T-helper 2 cell treated with Interferon-gamma antibody and Interleukin-4, amounts not matched to agents 5 μg/mL and 100 μg/mL, for 36 hours (primary cell): Measurements from ENCODE around the gene CST9.
"Not testable (repeated sequence)": the region's sequence is repeated elsewhere in the genome, so short reads cannot be mapped to it uniquely, and the experiment has no call there.

ENCODE experiments used
- DNase-seq: peaks from one replicate; pipeline ENCODE4 v3.0.0; 2021; ENCODE audit warnings: low spot score
- H3K27ac Mint-ChIP-seq: one replicate; pipeline ENCODE4 v1.8.0; 2021; ENCODE audit warnings: mild to moderate bottlenecking, mixed read lengths
- H3K27me3 Mint-ChIP-seq: one replicate; pipeline ENCODE4 v1.8.0; 2021; ENCODE audit warnings: low read depth, mixed read lengths
- H3K36me3 Mint-ChIP-seq: one replicate; pipeline ENCODE4 v1.8.0; 2021; ENCODE audit warnings: low read depth, mixed read lengths
- H3K4me1 Mint-ChIP-seq: one replicate; pipeline ENCODE4 v1.8.0; 2021; ENCODE audit warnings: low read depth, mixed read lengths
- H3K4me3 Mint-ChIP-seq: one replicate; pipeline ENCODE4 v1.8.0; 2022; ENCODE audit warnings: mild to moderate bottlenecking, moderate library complexity, mixed read lengths
- H3K9me3 Mint-ChIP-seq: one replicate; pipeline ENCODE4 v1.8.0; 2021; ENCODE audit warnings: mixed read lengths

CST9 gene

GRCh38 chr20:23601715-23602114, 4.0 kb downstream of the CST9 start:
- no peak overlapping the region for H3K4me3 Mint-ChIP-seq
- no peaks in the 10 kb centered on the region for H3K9me3 Mint-ChIP-seq
- H3K27me3 Mint-ChIP-seq, result peaks cover 1% of the 10 kb centered on the region
- H3K4me1 Mint-ChIP-seq, result peaks cover 2% of the 10 kb centered on the region
- H3K27ac Mint-ChIP-seq, result no peak overlapping the region
- no peak for DNase-seq
- no peaks in the 10 kb centered on the region for H3K36me3 Mint-ChIP-seq

DNA sequence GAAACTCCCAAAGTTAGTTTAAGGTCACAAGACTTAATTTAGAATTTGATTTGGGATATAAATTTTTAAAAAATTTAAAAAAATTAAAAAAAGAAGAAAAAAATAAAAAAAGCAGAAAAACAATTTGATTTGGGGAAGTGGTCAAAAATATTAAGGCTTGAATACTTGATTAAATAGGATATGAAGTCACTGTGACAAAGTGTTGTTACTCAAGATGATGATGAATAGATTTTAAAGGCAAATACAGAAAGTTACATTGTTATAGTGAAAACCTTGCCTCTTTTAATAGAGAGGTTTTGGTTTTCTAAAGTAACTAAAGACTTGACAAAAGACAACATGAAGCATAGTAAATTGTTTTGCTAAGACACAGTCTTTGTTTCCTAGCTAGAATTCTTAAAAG, 7.2 kb downstream of the CST9 start:
- H3K27me3 Mint-ChIP-seq, result peaks cover 1% of the 10 kb centered on the region
- H3K27ac Mint-ChIP-seq, result no peak overlapping the region
- H3K4me3 Mint-ChIP-seq, result no peak overlapping the region
- no peaks in the 10 kb centered on the region for H3K9me3 Mint-ChIP-seq
- no peaks in the 10 kb centered on the region for H3K36me3 Mint-ChIP-seq
- DNase-seq, result no peak
- H3K4me1 Mint-ChIP-seq, result no peaks in the 10 kb centered on the region

DNA sequence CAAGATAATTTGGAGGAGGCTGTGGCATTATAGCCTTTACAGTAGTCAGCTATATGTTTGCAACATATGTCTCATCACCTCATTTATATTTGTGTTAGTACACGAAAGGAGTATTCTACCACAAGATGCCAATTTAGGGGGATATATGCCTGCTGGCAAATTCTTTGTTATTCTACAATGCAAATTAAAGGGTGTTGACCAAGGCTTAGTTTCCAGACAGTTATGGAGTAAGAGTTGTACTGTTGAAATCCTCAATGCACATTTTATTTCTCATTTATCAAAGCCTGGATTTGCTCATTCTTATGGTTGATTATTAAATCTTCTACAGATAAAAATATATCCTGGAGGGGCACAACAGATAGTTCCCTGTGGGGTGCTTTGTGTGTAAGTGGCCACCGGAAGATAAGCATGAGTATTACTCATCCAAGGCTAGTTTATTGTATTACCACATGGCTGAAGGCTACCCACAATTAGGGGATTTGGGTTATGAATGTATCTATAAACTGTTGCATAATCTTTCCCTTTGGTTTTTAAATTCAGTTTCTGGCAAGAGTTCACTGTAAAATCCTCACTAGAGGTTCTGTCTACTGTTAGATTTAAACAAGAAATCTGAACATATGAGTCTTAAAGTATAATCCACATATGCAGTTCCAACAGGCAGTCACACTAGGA, 9.0 kb downstream of the CST9 start:
- no peak for DNase-seq
- peaks cover 1% of the 10 kb centered on the region for H3K27me3 Mint-ChIP-seq
- H3K9me3 Mint-ChIP-seq, result no peaks in the 10 kb centered on the region
- H3K36me3 Mint-ChIP-seq, result no peaks in the 10 kb centered on the region
- H3K27ac Mint-ChIP-seq, result no peak overlapping the region
- no peak overlapping the region for H3K4me3 Mint-ChIP-seq
- no peaks in the 10 kb centered on the region for H3K4me1 Mint-ChIP-seq

GRCh38 chr20:23595941-23596340, 9.8 kb downstream of the CST9 start:
- H3K9me3 Mint-ChIP-seq, result no peaks in the 10 kb centered on the region
- DNase-seq, result no peak
- no peak overlapping the region for H3K27ac Mint-ChIP-seq
- no peak overlapping the region for H3K4me3 Mint-ChIP-seq
- H3K4me1 Mint-ChIP-seq, result no peaks in the 10 kb centered on the region
- no peaks in the 10 kb centered on the region for H3K36me3 Mint-ChIP-seq
- H3K27me3 Mint-ChIP-seq, result peaks cover 1% of the 10 kb centered on the region

DNA sequence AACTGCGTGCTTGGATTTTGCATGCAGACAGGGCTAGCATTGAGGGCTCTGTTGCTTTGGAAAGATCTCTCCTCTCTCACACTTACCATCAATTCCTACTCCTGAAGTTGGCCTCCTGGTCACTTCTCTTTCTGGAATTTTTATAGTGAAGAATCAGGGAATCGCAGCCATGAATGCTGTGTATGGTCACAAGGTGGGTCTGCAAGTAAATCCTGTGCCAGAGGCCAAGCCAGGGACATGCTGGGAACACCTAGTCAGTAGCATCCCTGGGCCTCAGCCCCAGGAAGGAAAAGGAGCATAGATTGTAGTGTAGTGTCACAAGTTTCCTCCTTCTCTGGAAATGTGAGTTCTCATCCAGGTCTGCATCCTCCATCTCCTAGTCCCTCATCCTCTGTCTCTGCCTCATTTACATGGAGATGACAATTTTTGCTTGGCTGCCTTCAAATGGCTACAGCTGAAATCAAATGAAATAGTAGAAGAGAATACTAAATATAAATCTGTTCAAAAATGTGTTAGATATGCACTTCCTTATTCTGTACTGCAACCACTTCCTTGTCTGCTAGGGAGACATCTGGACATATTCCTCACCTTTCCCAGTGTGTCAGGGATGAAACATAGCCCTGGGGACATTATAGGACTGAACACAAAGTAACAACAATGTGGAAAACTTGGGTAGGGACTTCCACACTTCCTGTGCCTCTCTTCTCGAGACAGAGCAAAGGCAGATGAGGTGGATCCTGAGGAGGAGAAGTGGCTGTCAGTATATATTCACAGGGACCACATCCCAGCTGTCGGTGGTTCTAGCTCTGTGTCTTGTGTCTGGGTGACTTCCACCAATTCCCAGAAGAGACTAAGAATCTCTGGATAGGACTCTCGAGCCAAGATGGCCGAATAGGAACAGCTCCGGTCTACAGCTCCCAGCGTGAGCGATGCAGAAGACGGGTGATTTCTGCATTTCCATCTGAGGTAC, 17.0 kb downstream of the CST9 start:
- no peak for DNase-seq
- Mint-ChIP-seq H3K27me3 (peaks cover 5% of the 10 kb centered on the region), H3K4me3 (no peak overlapping the region), H3K4me1 (no peaks in the 10 kb centered on the region), H3K9me3 (no peaks in the 10 kb centered on the region), H3K36me3 (no peaks in the 10 kb centered on the region), H3K27ac (no peak overlapping the region)

- Mint-ChIP-seq H3K27me3 (peaks cover 5% of the 10 kb centered on the region), H3K36me3 (no peaks in the 10 kb centered on the region), H3K4me1 (no peaks in the 10 kb centered on the region), H3K9me3 (no peaks in the 10 kb centered on the region), H3K4me3 (no peak overlapping the region), H3K27ac (no peak overlapping the region)
- DNase-seq, result no peak
Observed at GRCh38 chr20:23587631-23588030, 18.1 kb downstream of the CST9 start.

DNA sequence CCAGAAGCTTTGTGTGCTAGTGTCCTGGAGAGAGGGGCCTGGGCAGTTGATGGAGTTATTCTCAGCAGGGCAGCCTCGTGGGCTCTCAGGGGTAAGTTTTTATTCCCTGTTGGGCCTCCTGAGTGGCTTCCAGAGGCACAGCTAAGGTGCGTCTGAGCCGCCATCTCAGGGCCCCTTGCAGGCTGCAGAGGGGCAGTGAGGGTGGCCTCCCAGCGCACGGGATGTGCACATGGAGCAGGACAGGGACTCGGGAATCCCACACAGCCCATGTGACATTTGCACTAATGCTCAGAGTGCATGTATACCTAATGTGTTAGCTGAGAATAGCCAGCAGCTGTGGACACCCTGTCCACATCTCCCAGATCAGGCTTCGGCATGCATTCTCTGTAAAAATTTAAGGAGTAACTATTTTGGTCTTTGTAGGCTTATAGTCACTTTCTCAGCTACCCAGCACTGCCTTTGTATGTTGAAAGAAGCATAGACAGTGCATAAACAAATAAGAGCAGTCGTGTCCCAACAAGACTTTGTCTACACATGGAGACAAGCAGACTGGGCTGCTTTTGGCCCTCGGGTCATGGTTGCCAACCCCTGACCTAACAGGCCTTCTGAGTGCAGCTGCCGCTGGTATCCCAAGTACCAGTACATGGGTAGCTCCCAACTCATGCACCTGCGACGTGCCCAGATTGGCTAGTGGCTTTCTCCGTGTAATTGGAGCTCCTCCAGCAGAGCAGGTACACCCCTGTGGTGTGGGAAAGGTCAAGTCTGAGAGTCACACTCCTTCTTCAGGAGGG, 18.8 kb downstream of the CST9 start:
- no peak overlapping the region for H3K4me3 Mint-ChIP-seq
- peaks cover 5% of the 10 kb centered on the region for H3K27me3 Mint-ChIP-seq
- no peaks in the 10 kb centered on the region for H3K4me1 Mint-ChIP-seq
- H3K36me3 Mint-ChIP-seq, result no peaks in the 10 kb centered on the region
- no peaks in the 10 kb centered on the region for H3K9me3 Mint-ChIP-seq
- DNase-seq, result no peak
- no peak overlapping the region for H3K27ac Mint-ChIP-seq

DNA sequence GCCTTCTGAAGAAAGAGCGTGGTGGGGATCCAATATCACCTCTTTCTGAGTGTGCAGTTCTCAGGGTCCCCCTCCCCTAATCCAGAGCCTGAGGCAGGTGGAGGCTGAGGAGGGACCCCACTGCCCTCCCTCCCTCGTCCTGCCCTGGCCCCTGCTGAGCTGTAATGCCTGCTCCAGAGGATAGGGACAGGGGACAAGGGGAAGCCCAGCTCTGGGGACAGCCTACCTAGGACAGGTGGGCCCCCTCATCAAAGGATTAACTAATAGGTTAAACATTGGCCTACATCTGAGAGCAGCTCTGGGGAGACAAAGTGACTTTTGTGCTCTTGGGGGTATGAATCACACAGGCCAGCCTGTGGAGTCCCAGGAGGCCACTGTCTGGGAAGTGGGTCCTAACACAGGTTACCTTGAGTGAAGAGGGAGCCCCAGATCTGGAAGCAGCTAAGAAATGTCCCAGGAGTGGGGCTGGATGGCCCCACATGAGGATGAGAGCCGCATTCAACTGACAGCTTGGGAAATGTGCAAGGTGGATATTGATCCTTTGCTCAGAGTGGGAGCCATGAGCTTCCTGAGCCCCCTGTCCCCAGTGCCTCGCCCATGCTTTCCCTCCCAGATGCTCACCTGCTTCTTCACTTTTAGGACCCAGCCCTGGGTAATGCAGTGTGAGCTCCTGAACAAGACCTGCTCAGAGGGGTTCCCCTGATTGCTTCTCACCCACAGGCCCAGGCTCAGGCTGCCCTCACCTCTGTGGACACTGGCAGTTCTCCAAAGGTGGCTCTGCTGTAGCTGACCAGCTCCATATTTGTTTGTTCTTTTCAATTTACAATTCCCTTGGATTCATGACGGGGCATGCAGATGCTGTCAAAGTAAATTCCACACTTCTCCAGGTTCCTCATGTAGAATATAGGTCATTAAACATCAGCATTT, 19.6 kb downstream of the CST9 start:
- Mint-ChIP-seq H3K9me3 (no peaks in the 10 kb centered on the region), H3K27me3 (peaks cover 7% of the 10 kb centered on the region), H3K4me3 (no peak overlapping the region), H3K4me1 (no peaks in the 10 kb centered on the region), H3K36me3 (no peaks in the 10 kb centered on the region), H3K27ac (no peak overlapping the region)
- DNase-seq, result no peak

DNA sequence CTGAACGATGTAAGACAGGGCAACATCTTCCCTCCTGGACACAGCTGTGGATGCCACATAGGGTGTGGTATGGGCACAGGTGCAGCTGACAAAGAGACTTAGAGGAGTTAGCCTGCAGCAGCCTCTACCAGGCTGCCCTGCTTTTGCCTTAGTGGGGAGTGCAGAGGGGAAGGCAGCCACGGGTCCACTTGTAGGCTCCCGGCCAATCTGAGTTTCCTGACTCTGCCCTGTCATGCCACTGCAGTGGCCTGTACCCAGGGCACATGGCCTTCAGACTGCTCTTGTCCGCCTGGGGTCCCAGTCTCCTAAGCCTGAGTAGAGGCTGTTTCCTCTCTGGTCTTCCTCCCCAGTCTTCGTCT, 20.3 kb downstream of the CST9 start:
- H3K9me3 Mint-ChIP-seq, result no peaks in the 10 kb centered on the region
- H3K27me3 Mint-ChIP-seq, result peaks cover 7% of the 10 kb centered on the region
- no peaks in the 10 kb centered on the region for H3K36me3 Mint-ChIP-seq
- H3K27ac Mint-ChIP-seq, result no peak overlapping the region
- H3K4me1 Mint-ChIP-seq, result no peaks in the 10 kb centered on the region
- no peak overlapping the region for H3K4me3 Mint-ChIP-seq
- DNase-seq, result no peak

- Mint-ChIP-seq H3K27ac (no peak overlapping the region), H3K27me3 (peaks cover 7% of the 10 kb centered on the region), H3K36me3 (no peaks in the 10 kb centered on the region), H3K4me1 (no peaks in the 10 kb centered on the region), H3K9me3 (no peaks in the 10 kb centered on the region), H3K4me3 (no peak overlapping the region)
- no peak for DNase-seq
Observed at GRCh38 chr20:23584434-23585199, 21.1 kb downstream of the CST9 start.

GRCh38 chr20:23583526-23583925, 22.2 kb downstream of the CST9 start:
- Mint-ChIP-seq H3K4me1 (no peaks in the 10 kb centered on the region), H3K27me3 (peaks cover 7% of the 10 kb centered on the region), H3K4me3 (no peak overlapping the region), H3K36me3 (no peaks in the 10 kb centered on the region), H3K27ac (no peak overlapping the region), H3K9me3 (no peaks in the 10 kb centered on the region)
- no peak for DNase-seq

DNA sequence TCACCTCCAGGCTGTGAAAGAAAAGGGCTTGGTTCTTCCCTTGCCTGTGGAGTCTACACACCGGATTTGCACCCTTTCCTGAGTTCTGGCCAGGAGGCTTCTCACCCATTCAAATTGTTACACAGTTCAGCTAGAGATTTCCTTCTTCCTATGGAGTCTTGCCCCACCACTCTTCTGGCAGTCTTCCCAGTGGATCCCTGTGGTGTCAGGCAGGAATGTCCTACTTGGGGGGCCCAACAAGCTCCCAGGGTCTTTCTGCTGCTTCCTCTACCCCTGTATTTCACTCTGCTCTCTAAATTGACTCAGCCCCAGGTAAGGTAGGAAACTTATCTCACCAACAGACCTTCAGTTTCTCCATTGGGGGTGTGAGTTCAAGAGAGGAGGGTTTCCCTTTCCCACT, 23.4 kb downstream of the CST9 start:
- Mint-ChIP-seq H3K27ac (no peak overlapping the region), H3K36me3 (no peaks in the 10 kb centered on the region), H3K27me3 (peaks cover 7% of the 10 kb centered on the region), H3K4me3 (no peak overlapping the region), H3K9me3 (no peaks in the 10 kb centered on the region), H3K4me1 (no peaks in the 10 kb centered on the region)
- no peak for DNase-seq

GRCh38 chr20:23581833-23582232, 23.9 kb downstream of the CST9 start:
- not testable (repeated sequence) for H3K9me3 Mint-ChIP-seq, DNase-seq, H3K27me3 Mint-ChIP-seq, H3K4me1 Mint-ChIP-seq, H3K36me3 Mint-ChIP-seq, H3K4me3 Mint-ChIP-seq, H3K27ac Mint-ChIP-seq
